B cell (primary cell): ENCODE measurements around the gene NPW.

Experiments
- EZH2 ChIP-seq: IDR thresholded peaks from 2 replicates; pipeline ENCODE4 v1.6.1; 2012; ENCODE audit warnings: borderline replicate concordance, low read depth, mild to moderate bottlenecking, moderate library complexity, low read length; ENCODE audit not compliant: insufficient read depth, poor library complexity, severe bottlenecking
- TF ChIP-seq, protein P1 (sequence below): fragments of 200-600 bp; IDR thresholded peaks from one replicate; pipeline ENCODE4 v1.8.0; 2022; ENCODE audit warnings: antibody characterized with exemption, mild to moderate bottlenecking

GRCh38 chr16:1980030-1980769 lies 39.4 kb upstream of the NPW start:
- TF ChIP-seq, protein P1, sequence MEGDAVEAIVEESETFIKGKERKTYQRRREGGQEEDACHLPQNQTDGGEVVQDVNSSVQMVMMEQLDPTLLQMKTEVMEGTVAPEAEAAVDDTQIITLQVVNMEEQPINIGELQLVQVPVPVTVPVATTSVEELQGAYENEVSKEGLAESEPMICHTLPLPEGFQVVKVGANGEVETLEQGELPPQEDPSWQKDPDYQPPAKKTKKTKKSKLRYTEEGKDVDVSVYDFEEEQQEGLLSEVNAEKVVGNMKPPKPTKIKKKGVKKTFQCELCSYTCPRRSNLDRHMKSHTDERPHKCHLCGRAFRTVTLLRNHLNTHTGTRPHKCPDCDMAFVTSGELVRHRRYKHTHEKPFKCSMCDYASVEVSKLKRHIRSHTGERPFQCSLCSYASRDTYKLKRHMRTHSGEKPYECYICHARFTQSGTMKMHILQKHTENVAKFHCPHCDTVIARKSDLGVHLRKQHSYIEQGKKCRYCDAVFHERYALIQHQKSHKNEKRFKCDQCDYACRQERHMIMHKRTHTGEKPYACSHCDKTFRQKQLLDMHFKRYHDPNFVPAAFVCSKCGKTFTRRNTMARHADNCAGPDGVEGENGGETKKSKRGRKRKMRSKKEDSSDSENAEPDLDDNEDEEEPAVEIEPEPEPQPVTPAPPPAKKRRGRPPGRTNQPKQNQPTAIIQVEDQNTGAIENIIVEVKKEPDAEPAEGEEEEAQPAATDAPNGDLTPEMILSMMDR: no peak
- no peak for TF ChIP-seq EZH2
